K562 (cell line): ENCODE data around the gene TMEM150A. TPM values are rescaled to one million over a fixed set of nuclear protein-coding genes. Genes with fewer than 3 reads are reported as not detected.
A peak's percentile ranks its signal among the peaks of the same experiment; 100 is the strongest.

Source experiments
- BHLHE40 ChIP-seq: IDR thresholded peaks from 2 replicates; pipeline ENCODE4 v1.6.1; 2011; ENCODE audit warnings: low read length, improper control_type of control experiment
- ELF2 ChIP-seq: fragments of 250-450 bp; sonication (Bioruptor Pico); IDR thresholded peaks from 2 replicates; pipeline ENCODE4 v1.5.0; 2021; ENCODE audit warnings: mild to moderate bottlenecking
- ELF4 ChIP-seq: fragments of 450-650 bp; formaldehyde crosslinking; IDR thresholded peaks from 2 replicates; pipeline ENCODE4 v1.4.0; 2022; ENCODE audit warnings: missing genetic modification characterization
- GTF2B ChIP-seq: IDR thresholded peaks from 2 replicates; pipeline ENCODE4 v1.6.1; 2011; ENCODE audit not compliant: insufficient read length; ENCODE audit errors: extremely low read depth
- KAT7 ChIP-seq: sonication (generic); formaldehyde crosslinking; IDR thresholded peaks from 2 replicates; pipeline ENCODE4 v1.8.0; 2022; ENCODE audit warnings: missing genetic modification reagents, mild to moderate bottlenecking, borderline replicate concordance
- MCM2 ChIP-seq: fragments of 450-650 bp; IDR thresholded peaks from 2 replicates; pipeline ENCODE4 v1.6.1; 2017; ENCODE audit warnings: low read depth, mild to moderate bottlenecking
- NCOA2 ChIP-seq, 2 experiments: fragments of 450-650 bp; IDR thresholded peaks; 2 replicates each; pipeline ENCODE4 v1.6.1; 2018; ENCODE audit warnings: mild to moderate bottlenecking in 2 of 2, moderate library complexity in 1 of 2; ENCODE audit not compliant: partially characterized antibody in 2 of 2
- NR2C2 ChIP-seq, 2 experiments: fragments of 200-800 bp in 1 of 2; sonication (Bioruptor generic) in 1 of 2; sonication (generic) in 1 of 2; formaldehyde crosslinking in 1 of 2; IDR thresholded peaks; 2 replicates each; pipeline versions ENCODE4 v1.6.1 to v1.8.0; 2016 to 2022; ENCODE audit warnings: mild to moderate bottlenecking in 1 of 2, missing compliant biosample characterization in 1 of 2, missing genetic modification characterization in 1 of 2, missing genetic modification reagents in 1 of 2
- PATZ1 ChIP-seq: fragments of 250-450 bp; sonication (Bioruptor Pico); IDR thresholded peaks from 2 replicates; pipeline ENCODE4 v1.5.0; 2020; ENCODE audit warnings: mild to moderate bottlenecking, borderline replicate concordance
- PTRF ChIP-seq: fragments of 450-650 bp; IDR thresholded peaks from 2 replicates; pipeline ENCODE4 v1.6.1; 2016; ENCODE audit warnings: mild to moderate bottlenecking, missing genetic modification characterization, missing compliant biosample characterization
- YBX1 ChIP-seq: fragments of 450-650 bp; IDR thresholded peaks from 2 replicates; pipeline ENCODE4 v1.7.1; 2016; ENCODE audit warnings: mild to moderate bottlenecking
- YY1 ChIP-seq, 3 experiments: IDR thresholded peaks; 2 replicates each; pipeline ENCODE4 v1.6.1; 2011; ENCODE audit warnings: low read length in 2 of 3, mild to moderate bottlenecking in 2 of 3, moderate library complexity in 2 of 3, borderline replicate concordance in 1 of 3, control low read depth in 1 of 3, low read depth in 1 of 3; ENCODE audit not compliant: insufficient read depth in 3 of 3, insufficient replicate concordance in 2 of 3, control insufficient read depth in 1 of 3, insufficient read length in 1 of 3; ENCODE audit errors: extremely low read depth in 1 of 3
- ZNF175 ChIP-seq: fragments of 200-800 bp; sonication (Bioruptor generic); IDR thresholded peaks from 2 replicates; pipeline ENCODE4 v1.6.1; 2016; ENCODE audit warnings: low read depth, mild to moderate bottlenecking, missing genetic modification characterization, missing compliant biosample characterization
- ZNF318 ChIP-seq, 2 experiments: fragments of 450-650 bp; IDR thresholded peaks; 2 replicates each; pipeline ENCODE4 v1.6.1; 2016; ENCODE audit warnings: mild to moderate bottlenecking in 2 of 2, borderline replicate concordance in 1 of 2, low read depth in 1 of 2, moderate library complexity in 1 of 2
- polyA plus RNA-seq, 8 experiments: library from polyadenylated mRNA; depleted of rRNA in 4 of 8; stranded (reverse) in 5 of 8; unstranded in 3 of 8; fragments of >200 nt; fragmentation: Nextera tagmentation in 2 of 8; fragmentation: Illumina TruSeq in 1 of 8; extraction: Ambion mirVana in 2 of 8; extraction: Trizol in 1 of 8; gene quantifications; 2 replicates each; pipeline versions ENCODE4 v1.2.1 to v1.2.3, GENCODE V29; 2011 to 2014; ENCODE audit warnings: inconsistent platforms in 1 of 8, missing spikeins in 1 of 8
- total RNA-seq, 7 experiments: library from RNA; depleted of rRNA in 6 of 7; stranded (reverse); fragments of >200 nt in 6 of 7; fragmentation: Illumina TruSeq in 2 of 7; extraction: Trizol in 2 of 7; gene quantifications; 2 replicates each; pipeline versions ENCODE4 v1.2.1 to v1.2.3, GENCODE V29; 2011 to 2021; ENCODE audit warnings: low replicate concordance in 1 of 7

The TMEM150A gene
- total and polyA plus RNA-seq, 9 of the 15 experiments (the other 6 are each of a cell fraction or from before 2014, with no cell fraction given), result 3.9 to 17.1 (median 8.4) TPM

- TF ChIP-seq ZNF318 (IDR thresholded peaks at IDR 0.05; ENCODE audit: borderline replicate concordance in 1 of 2, low read depth in 1 of 2), result no peak
- no peak for TF ChIP-seq YBX1
- TF ChIP-seq NCOA2 (IDR thresholded peaks at IDR 0.05; ENCODE audit: partially characterized antibody in 2 of 2), result peak in 1 of 2 experiments; percentile 97
- TF ChIP-seq ELF4 (CRISPR knock-in tag), result no peak
- no peak for TF ChIP-seq PTRF (tag)
- peak; percentile 41 for TF ChIP-seq GTF2B
- TF ChIP-seq NR2C2 (CRISPR knock-in tag; IDR thresholded peaks at IDR 0.05), result no peak
- peak; percentile 76; the same call in 1 of the 2 replicates for TF ChIP-seq NR2C2 (tag; IDR thresholded peaks at IDR 0.05)
- TF ChIP-seq PATZ1 (CRISPR knock-in tag), result no peak
- TF ChIP-seq KAT7 (CRISPR knock-in tag), result no peak
- TF ChIP-seq ZNF175 (CRISPR knock-in tag), result no peak
- TF ChIP-seq ELF2 (CRISPR knock-in tag), result no peak; the same call in 1 of the 2 replicates
- TF ChIP-seq YY1 (IDR thresholded peaks at IDR 0.05; ENCODE audit: borderline replicate concordance in 1 of 3, control insufficient read depth in 1 of 3, extremely low read depth in 1 of 3, insufficient read depth in 3 of 3, insufficient read length in 1 of 3, insufficient replicate concordance in 2 of 3, low read depth in 1 of 3, low read length in 2 of 3), result peak; percentile 69 to 94 (median 89)
- TF ChIP-seq BHLHE40, result 0 out of 2 replicates have a peak, but pooled peaks have one; percentile 19
- TF ChIP-seq MCM2, result no peak
Observed at GRCh38 chr2:85561280-85562212, 41.0 kb downstream of the TMEM150A start, which contains the start of gene GGCX (continued).
